ENCODE data around the gene CYB5RL. TPM values are rescaled to one million over a fixed set of nuclear protein-coding genes. Genes with fewer than 3 reads are reported as not detected.

The CYB5RL gene
- total RNA-seq, 1 donor from 2014 or later, result 3.7 TPM

DNA sequence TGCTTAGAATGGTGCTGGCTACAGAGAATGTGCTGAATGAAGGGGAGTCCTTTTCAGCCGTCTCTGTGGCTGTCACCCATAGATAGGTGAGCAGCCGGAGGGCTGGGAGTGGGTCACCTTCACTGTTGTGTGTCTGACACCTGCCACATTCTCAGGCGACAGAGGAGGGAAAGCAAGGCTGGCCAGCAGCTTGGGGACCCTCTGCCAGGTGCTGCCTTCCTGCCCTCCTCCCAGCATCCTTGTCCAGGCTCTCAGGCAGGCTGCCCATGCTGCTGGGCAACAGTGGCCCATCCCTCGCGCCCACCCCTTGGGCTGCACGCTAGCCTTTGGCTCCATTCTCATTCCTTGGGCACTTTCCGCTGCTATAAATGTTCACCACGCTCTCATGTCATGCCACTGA is 22.1 kb downstream of the CYB5RL start:
- TF ChIP-seq POLR2AphosphoS5 (IDR thresholded peaks at IDR 0.05; ENCODE audit: insufficient read depth in 1 of 2, low read depth in 1 of 2) (no peak), CTCF (IDR thresholded peaks at IDR 0.05) (no peak), POLR2A (IDR thresholded peaks at IDR 0.05) (no peak)
- Histone ChIP-seq H3K27me3 (no peaks in the 10 kb centered on the region), H3K4me1 (no peaks in the 10 kb centered on the region), H3K36me3 (peaks cover 0 to 9% of the 10 kb centered on the region in 2 donors), H3K9me3 (no peaks in the 10 kb centered on the region), H3K27ac (no peak overlapping the region), H3K4me3 (no peak overlapping the region)
- intact Hi-C loops (cut with DNase I), result no loop called here
- no peak for DNase-seq (ENCODE audit: extremely low spot score in 2 of 2)

DNA sequence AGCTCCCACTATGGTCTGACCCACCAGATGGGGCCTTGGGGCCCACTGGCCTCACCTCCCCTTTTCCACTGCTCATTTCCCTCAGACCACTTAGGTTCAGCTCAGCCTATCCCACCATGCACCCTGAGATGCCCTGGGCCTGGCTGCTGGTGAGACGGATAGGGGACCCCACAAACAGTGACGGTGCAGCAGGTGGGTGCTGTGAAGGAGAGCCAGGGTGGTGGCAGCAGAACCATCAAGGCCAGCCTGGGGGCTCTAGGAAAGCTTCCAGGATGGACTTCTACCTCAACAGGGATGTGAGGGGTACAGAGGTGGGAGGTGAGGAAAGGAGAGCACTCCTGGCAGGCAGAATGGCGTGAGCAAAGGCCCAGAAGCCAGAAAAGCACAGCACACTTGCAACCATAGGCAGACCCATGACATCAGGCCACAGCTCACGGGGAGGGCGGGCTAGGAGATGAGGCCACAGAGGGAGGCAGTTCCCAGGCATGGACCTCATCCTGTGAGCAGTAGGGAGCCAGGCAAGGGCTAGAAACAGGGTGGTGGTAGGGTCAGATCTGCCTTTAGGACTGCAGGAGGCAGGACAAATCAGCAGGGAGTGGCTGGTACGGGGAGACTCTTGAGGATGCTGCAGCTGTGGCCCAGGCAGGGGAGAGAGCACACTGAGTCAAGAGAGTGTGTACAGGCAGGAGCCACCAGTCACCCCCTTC is 23.1 kb downstream of the CYB5RL start:
- H3K36me3 ChIP-seq, result peaks cover 0 to 9% of the 10 kb centered on the region in 2 donors

DNA sequence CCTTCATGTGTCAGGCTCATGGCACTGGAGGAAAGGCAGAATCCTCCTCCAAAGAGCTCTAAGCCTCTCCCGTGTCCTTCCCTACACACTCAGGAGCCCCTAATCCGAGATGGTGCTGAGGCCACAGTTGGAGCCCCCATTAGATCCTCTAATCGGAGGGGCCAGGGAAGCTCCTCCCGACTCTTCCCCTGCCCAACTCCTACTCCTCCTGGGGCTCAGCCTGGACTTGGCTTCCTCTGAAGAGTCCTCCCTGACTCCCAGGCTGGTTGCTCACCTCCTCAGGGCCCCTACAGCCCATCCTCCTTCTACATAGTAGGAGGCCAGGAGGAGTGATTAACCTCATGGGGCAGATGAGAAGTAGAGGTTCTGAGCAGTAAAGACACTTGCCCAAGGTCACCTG is 25.7 kb downstream of the CYB5RL start:
- H3K9me3 ChIP-seq, result no peaks in the 10 kb centered on the region
- intact Hi-C loops (cut with DNase I), result no loop called here
- no peak for TF ChIP-seq CTCF (IDR thresholded peaks at IDR 0.05)
- no peak for TF ChIP-seq POLR2A (IDR thresholded peaks at IDR 0.05)
- TF ChIP-seq POLR2AphosphoS5 (IDR thresholded peaks at IDR 0.05; ENCODE audit: insufficient read depth in 1 of 2, low read depth in 1 of 2), result no peak
- DNase-seq (ENCODE audit: extremely low spot score in 2 of 2), result no peak
- peaks cover 0 to 4% of the 10 kb centered on the region in 2 donors for H3K36me3 ChIP-seq
- H3K4me3 ChIP-seq, result no peak overlapping the region
- no peak overlapping the region for H3K27ac ChIP-seq
- no peaks in the 10 kb centered on the region for H3K4me1 ChIP-seq
- H3K27me3 ChIP-seq, result no peaks in the 10 kb centered on the region

More for the DNA sequence above, 23.1 kb downstream of the CYB5RL start:
- intact Hi-C loops (cut with DNase I), result no loop called here
- Histone ChIP-seq H3K9me3 (no peaks in the 10 kb centered on the region), H3K27ac (no peak overlapping the region), H3K27me3 (no peaks in the 10 kb centered on the region), H3K4me1 (no peaks in the 10 kb centered on the region), H3K4me3 (no peak overlapping the region)
- TF ChIP-seq CTCF (IDR thresholded peaks at IDR 0.05) (no peak), POLR2A (IDR thresholded peaks at IDR 0.05) (no peak), POLR2AphosphoS5 (IDR thresholded peaks at IDR 0.05; ENCODE audit: insufficient read depth in 1 of 2, low read depth in 1 of 2) (no peak)
- no peak for DNase-seq (ENCODE audit: extremely low spot score in 2 of 2)

DNA sequence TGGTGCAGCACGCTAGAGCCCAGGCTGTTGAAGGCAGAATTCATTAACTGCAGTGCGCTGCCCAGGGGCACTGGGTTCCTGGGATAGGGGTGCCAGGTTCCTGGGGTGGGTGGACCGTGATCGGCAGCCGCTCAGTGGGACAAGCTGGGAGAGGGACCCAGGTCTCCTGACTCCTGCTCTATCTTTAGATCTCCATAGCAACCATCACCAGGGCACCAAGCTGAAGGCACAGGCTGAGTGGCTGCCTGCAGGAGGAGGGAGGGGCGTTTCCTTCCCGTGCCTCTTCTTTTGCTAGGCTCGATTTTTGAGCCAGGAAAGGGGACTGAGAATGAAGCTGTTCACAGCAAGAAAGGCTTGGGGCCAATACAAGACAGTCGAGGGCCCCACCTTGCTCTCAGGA is 26.1 kb downstream of the CYB5RL start:
- TF ChIP-seq POLR2A (IDR thresholded peaks at IDR 0.05) (no peak), CTCF (IDR thresholded peaks at IDR 0.05) (no peak), POLR2AphosphoS5 (IDR thresholded peaks at IDR 0.05; ENCODE audit: insufficient read depth in 1 of 2, low read depth in 1 of 2) (no peak)
- Histone ChIP-seq H3K4me1 (no peaks in the 10 kb centered on the region), H3K36me3 (no peaks in the 10 kb centered on the region), H3K4me3 (no peak overlapping the region), H3K27me3 (no peaks in the 10 kb centered on the region), H3K9me3 (no peaks in the 10 kb centered on the region), H3K27ac (no peak overlapping the region)
- no peak for DNase-seq (ENCODE audit: extremely low spot score in 2 of 2)
- intact Hi-C loops (cut with DNase I), result no loop called here
